Neuronal stem cell (in vitro differentiated cells): ENCODE measurements around the gene C1QL1.
"Not testable (repeated sequence)": the region's sequence is repeated elsewhere in the genome, so short reads cannot be mapped to it uniquely, and the experiment has no call there.

Experiments used
- DNase-seq: peaks from one replicate; pipeline ENCODE4 v3.0.0-alpha.2; 2013; ENCODE audit warnings: low spot score
- H2AFZ ChIP-seq: one replicate; pipeline ENCODE4 v1.6.1; 2013; ENCODE audit warnings: mild to moderate bottlenecking, low read length, inconsistent platforms
- H2AK5ac ChIP-seq: 2 replicates; pipeline ENCODE4 v1.6.1; 2013; ENCODE audit warnings: low read depth, mild to moderate bottlenecking, inconsistent platforms, low read length, moderate library complexity, mixed read lengths
- H2BK120ac ChIP-seq: 2 replicates; pipeline ENCODE4 v1.6.1; 2013; ENCODE audit warnings: low read depth, mild to moderate bottlenecking, inconsistent platforms, low read length, moderate library complexity, mixed read lengths
- H2BK12ac ChIP-seq: one replicate; pipeline ENCODE4 v1.6.1; 2013; ENCODE audit warnings: low read length, inconsistent platforms
- H2BK15ac ChIP-seq: 2 replicates; pipeline ENCODE4 v1.6.1; 2013; ENCODE audit warnings: mild to moderate bottlenecking, low read length, inconsistent platforms, mixed read lengths
- H2BK5ac ChIP-seq: one replicate; pipeline ENCODE4 v1.6.1; 2013; ENCODE audit warnings: inconsistent platforms, mild to moderate bottlenecking, low read length, moderate library complexity
- H3K14ac ChIP-seq: one replicate; pipeline ENCODE4 v1.6.1; 2013; ENCODE audit warnings: low read length, inconsistent platforms
- H3K18ac ChIP-seq: 2 replicates; pipeline ENCODE4 v1.6.1; 2013; ENCODE audit warnings: low read length, inconsistent platforms
- H3K23ac ChIP-seq: 2 replicates; pipeline ENCODE4 v1.6.1; 2013; ENCODE audit warnings: low read depth, mild to moderate bottlenecking, mixed read lengths, low read length, inconsistent platforms; ENCODE audit not compliant: poor library complexity
- H3K27ac ChIP-seq: replicated peaks from 3 replicates; pipeline ENCODE4 v1.5.1; 2013; ENCODE audit warnings: low read length, inconsistent platforms
- H3K27me3 ChIP-seq, 3 experiments: 2 replicates each; pipeline ENCODE4 v1.6.1; 2013; ENCODE audit warnings: low read length in 3 of 3, mild to moderate bottlenecking in 2 of 3, inconsistent platforms in 1 of 3, low read depth in 1 of 3, mixed read lengths in 1 of 3, moderate library complexity in 1 of 3; ENCODE audit not compliant: control insufficient read depth in 3 of 3, insufficient read depth in 3 of 3
- H3K36me3 ChIP-seq, 2 donors: replicated peaks in 1 of 2; 2 replicates each; pipeline ENCODE4 v1.6.1; 2013; ENCODE audit warnings: low read length in 2 of 2; ENCODE audit not compliant: control insufficient read depth in 2 of 2, insufficient read depth in 2 of 2
- H3K4ac ChIP-seq: 2 replicates; pipeline ENCODE4 v1.6.1; 2013; ENCODE audit warnings: inconsistent platforms, mild to moderate bottlenecking, low read length, moderate library complexity
- H3K4me1 ChIP-seq, 2 donors: 1 replicate in 1 of 2; 2 replicates in 1 of 2; pipeline ENCODE4 v1.6.1; 2013; ENCODE audit warnings: low read length in 2 of 2, low read depth in 1 of 2; ENCODE audit not compliant: control insufficient read depth in 2 of 2, insufficient read depth in 1 of 2
- H3K4me2 ChIP-seq: one replicate; pipeline ENCODE4 v1.6.1; 2013; ENCODE audit warnings: mild to moderate bottlenecking, low read length, inconsistent platforms; ENCODE audit not compliant: insufficient read depth, poor library complexity, severe bottlenecking
- H3K4me3 ChIP-seq, 2 donors: 2 replicates each; pipeline ENCODE4 v1.5.1; 2013; ENCODE audit warnings: low read length in 2 of 2, mild to moderate bottlenecking in 2 of 2, inconsistent platforms in 1 of 2, moderate library complexity in 1 of 2
- H3K79me1 ChIP-seq: one replicate; pipeline ENCODE4 v1.6.1; 2013; ENCODE audit warnings: low read depth, mild to moderate bottlenecking, inconsistent platforms, low read length, moderate library complexity
- H3K9ac ChIP-seq: one replicate; pipeline ENCODE4 v1.6.1; 2013; ENCODE audit warnings: mild to moderate bottlenecking, low read depth, low read length, inconsistent platforms; ENCODE audit not compliant: poor library complexity
- H3K9me3 ChIP-seq, 2 donors: replicated peaks in 1 of 2; 2 replicates each; pipeline versions ENCODE3 to v1.6.1; 2013; ENCODE audit warnings: low read length in 2 of 2, mild to moderate bottlenecking in 2 of 2, inconsistent platforms in 1 of 2, low read depth in 1 of 2, mixed read lengths in 1 of 2, moderate library complexity in 1 of 2; ENCODE audit not compliant: control insufficient read depth in 2 of 2, insufficient read depth in 1 of 2
- H4K8ac ChIP-seq: one replicate; pipeline ENCODE4 v1.6.1; 2013; ENCODE audit warnings: low read depth, mild to moderate bottlenecking, inconsistent platforms, low read length, moderate library complexity
- H4K91ac ChIP-seq: one replicate; pipeline ENCODE4 v1.6.1; 2013; ENCODE audit warnings: low read length, low read depth, mild to moderate bottlenecking, inconsistent platforms; ENCODE audit not compliant: poor library complexity
- WGBS, 2 donors: extraction: QIAGEN DNeasy Blood & Tissue Kit; methylation state at CpG; one replicate each; pipeline ENCODE4 v1.1.7; 2013; ENCODE audit warnings: missing lambda C conversion rate in 2 of 2, mixed read lengths in 1 of 2; ENCODE audit not compliant: insufficient read length in 2 of 2, insufficient replicate concordance in 1 of 2; ENCODE audit errors: extremely low coverage in 2 of 2; 5-methylcytosine and 5-hydroxymethylcytosine counted together

The C1QL1 gene

DNA sequence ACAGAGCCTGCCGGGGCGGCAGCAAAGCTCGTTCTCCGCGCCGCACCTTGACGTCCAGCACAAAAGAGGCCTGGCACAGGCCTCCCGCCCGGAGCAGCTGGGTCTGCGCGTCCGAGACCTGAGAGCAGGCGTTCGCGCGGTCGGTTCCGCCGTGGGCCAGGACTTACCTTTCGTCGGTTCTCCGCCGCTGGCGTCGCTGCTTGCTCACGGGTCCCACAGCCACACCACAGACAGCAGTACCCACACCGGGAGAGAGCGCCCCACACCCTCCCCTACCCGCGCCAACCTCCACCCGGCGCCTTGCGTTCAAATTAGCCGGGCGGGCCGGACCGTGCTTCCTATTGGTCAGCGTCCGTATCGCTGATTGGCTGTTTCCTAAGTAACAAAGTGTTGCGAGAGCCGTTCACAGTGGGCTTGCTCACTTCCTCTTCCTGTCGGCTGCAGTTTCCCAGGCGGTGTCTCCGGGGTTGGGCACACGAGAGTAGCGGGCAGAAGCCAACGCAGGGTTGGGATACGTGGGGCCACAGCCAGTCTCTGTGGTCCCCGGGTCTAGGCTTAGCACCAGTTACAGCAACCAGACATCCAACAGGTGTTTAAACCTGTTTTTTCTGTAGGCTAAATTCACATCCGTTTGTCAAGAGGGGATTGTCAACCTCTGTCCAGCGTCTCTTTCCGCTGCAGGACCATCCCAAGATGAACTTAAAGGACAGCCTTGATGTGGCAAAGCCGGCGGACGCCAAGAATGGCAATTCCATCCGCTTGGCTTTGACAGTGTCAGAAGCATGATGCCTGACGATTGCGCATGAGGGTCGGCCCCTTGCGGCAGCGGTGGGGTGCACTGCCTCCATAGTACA, 20.4 kb downstream of the C1QL1 start, which contains the start of gene KIF18B:
Gene KIF18B, minus strand, starts transcription at position 313 of the 854 bp plus-strand sequence. CDS start 11,429 bp downstream, outside the sequence.
- Histone ChIP-seq H3K4me3 (peak within 1 kb of the TSS; percentile 80 to 100), H3K23ac (peak within 1 kb of the TSS; percentile 92), H3K79me1 (peaks cover 6% of the 10 kb centered on the region), H3K9me3 (peaks cover 1 to 5% of the 10 kb centered on the region in 2 donors), H3K4ac (no peak within 1 kb of the TSS), H2AK5ac (peak within 1 kb of the TSS; percentile 89), H4K8ac (peak within 1 kb of the TSS; percentile 19), H2AFZ (peak within 1 kb of the TSS; percentile 81), H3K4me2 (peak within 1 kb of the TSS; percentile 75), H3K14ac (peak within 1 kb of the TSS; percentile 92), H3K36me3 (peaks cover 3 to 36% of the 10 kb centered on the region in 2 donors), H2BK5ac (peak within 1 kb of the TSS; percentile 62), H3K27ac (peak within 1 kb of the TSS; percentile 73), H3K27me3 (peaks cover 0 to 15% (median 0%) of the 10 kb centered on the region in 3 experiments), H4K91ac (peak within 1 kb of the TSS; percentile 26), H3K9ac (peak within 1 kb of the TSS; percentile 93), H3K18ac (peak within 1 kb of the TSS; percentile 96), H3K4me1 (peaks cover 0 to 2% of the 10 kb centered on the region in 2 donors), H2BK12ac (no peak within 1 kb of the TSS), H2BK120ac (peak within 1 kb of the TSS; percentile 65), H2BK15ac (peak within 1 kb of the TSS; percentile 54)
- WGBS, 2 donors = no CpG with 5 or more reads among the region's 62 CpGs
- DNase-seq = peak; percentile 89

- not testable (repeated sequence) for H2AFZ ChIP-seq, H3K23ac ChIP-seq, H2AK5ac ChIP-seq, H3K4me2 ChIP-seq, H3K79me1 ChIP-seq, H3K4ac ChIP-seq, H3K9me3 ChIP-seq, H3K4me3 ChIP-seq, H3K4me1 ChIP-seq, H2BK5ac ChIP-seq, H2BK12ac ChIP-seq, DNase-seq, H3K27ac ChIP-seq, H3K27me3 ChIP-seq, H3K18ac ChIP-seq, H2BK15ac ChIP-seq, H3K14ac ChIP-seq, H4K91ac ChIP-seq, H3K9ac ChIP-seq, H4K8ac ChIP-seq, H2BK120ac ChIP-seq
- WGBS, 2 donors = no CpG with 5 or more reads among the region's 10 CpGs
- peaks cover 8 to 55% of the 10 kb centered on the region in 2 donors for H3K36me3 ChIP-seq
Observed at GRCh38 chr17:44945652-44946051, 22.5 kb downstream of the C1QL1 start.

DNA sequence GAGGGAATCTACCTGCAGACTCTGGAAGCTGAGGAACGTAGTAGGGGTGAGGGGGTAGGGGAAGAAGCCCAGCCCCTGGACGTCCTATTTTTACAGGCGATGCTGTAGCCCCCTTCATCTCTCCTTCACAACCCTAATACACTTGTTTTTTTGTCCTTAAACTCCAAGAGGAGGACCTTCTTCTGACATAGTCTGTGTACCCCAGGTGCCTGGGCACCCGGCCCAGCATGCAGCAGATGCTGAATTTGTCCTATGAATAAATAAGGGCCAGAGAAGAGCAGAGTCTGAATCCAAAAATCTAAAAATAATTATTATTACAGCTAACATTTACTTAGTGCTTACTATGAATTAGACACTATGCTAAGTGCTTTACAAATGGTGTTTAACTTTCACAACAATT, 25.6 kb downstream of the C1QL1 start:
- Histone ChIP-seq H2BK12ac (no peak overlapping the region), H3K27ac (no peak overlapping the region), H2AK5ac (no peak overlapping the region), H3K4me1 (peaks cover 0 to 3% of the 10 kb centered on the region in 2 donors), H3K79me1 (peaks cover 5% of the 10 kb centered on the region), H3K36me3 (peaks cover 13 to 83% of the 10 kb centered on the region in 2 donors), H2BK5ac (no peak overlapping the region), H3K4me2 (no peak overlapping the region), H2AFZ (no peak overlapping the region), H3K14ac (no peak overlapping the region), H2BK120ac (no peak overlapping the region), H4K91ac (no peak overlapping the region), H3K9ac (no peak overlapping the region), H3K4me3 (no peak overlapping the region), H4K8ac (no peak overlapping the region), H3K4ac (no peak overlapping the region), H2BK15ac (no peak overlapping the region), H3K23ac (no peak overlapping the region), H3K9me3 (peaks cover 1 to 16% of the 10 kb centered on the region in 2 donors), H3K27me3 (no peaks in the 10 kb centered on the region), H3K18ac (no peak overlapping the region)
- WGBS, 2 donors = no CpG with 5 or more reads among the region's 4 CpGs
- DNase-seq = no peak

DNA sequence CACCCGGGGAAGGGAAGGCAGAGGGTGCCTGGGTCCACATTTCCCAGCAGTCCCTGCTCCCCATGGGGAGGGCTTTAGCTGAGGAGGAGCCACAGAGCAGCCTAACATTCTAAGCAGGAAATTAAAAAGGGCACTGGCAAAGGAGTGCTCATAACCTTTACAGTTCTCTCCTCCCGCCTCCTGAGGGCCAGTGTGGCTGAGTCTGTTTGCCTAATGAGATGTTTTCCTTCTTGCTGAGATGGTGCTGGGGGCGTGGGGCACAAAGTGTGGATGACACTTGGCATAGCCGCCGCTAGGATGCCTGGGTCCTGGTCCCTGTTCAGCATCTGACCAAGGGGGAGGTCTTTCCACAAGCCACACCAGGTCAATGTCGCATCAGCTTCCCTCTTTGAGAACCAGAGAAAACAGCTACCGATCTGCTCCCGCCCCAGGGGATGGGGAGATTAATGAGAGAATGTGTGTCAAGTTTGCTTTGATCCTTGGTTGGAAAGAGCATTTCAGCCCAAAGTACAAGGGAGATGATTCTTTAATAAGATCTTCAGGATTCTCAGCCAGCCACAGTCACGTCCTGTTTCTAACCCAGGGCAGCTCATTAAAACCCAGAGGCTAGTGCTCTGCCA, 26.3 kb downstream of the C1QL1 start:
- DNase-seq = no peak
- Histone ChIP-seq H2BK5ac (no peak overlapping the region), H2BK12ac (no peak overlapping the region), H2AFZ (no peak overlapping the region), H3K18ac (no peak overlapping the region), H3K4me3 (peak overlapping the region in 1 of 2 donors; percentile 2), H3K23ac (no peak overlapping the region), H4K91ac (no peak overlapping the region), H2BK120ac (no peak overlapping the region), H3K9ac (no peak overlapping the region), H3K79me1 (peaks cover 2% of the 10 kb centered on the region), H3K27me3 (no peaks in the 10 kb centered on the region), H2BK15ac (no peak overlapping the region), H3K4ac (no peak overlapping the region), H3K9me3 (peaks cover 1 to 16% of the 10 kb centered on the region in 2 donors), H3K27ac (no peak overlapping the region), H3K4me1 (peaks cover 0 to 3% of the 10 kb centered on the region in 2 donors), H3K14ac (no peak overlapping the region), H4K8ac (no peak overlapping the region), H3K4me2 (no peak overlapping the region), H3K36me3 (peaks cover 13 to 89% of the 10 kb centered on the region in 2 donors), H2AK5ac (no peak overlapping the region)
- no CpG with 5 or more reads among the region's 9 CpGs for WGBS, 2 donors
